HepG2 (cell line): Measurements from ENCODE around the gene CCDC157. TPM values are rescaled to one million over a fixed set of nuclear protein-coding genes. Genes with fewer than 3 reads are reported as not detected.

Experiments
- HNRNPLL ChIP-seq: fragments of 200-400 bp; formaldehyde crosslinking; IDR thresholded peaks from 2 replicates; pipeline ENCODE4 v1.6.1; 2017; ENCODE audit warnings: mild to moderate bottlenecking, low read depth, low read length; ENCODE audit not compliant: poor library complexity, severe bottlenecking
- KDM3A ChIP-seq: IDR thresholded peaks from 2 replicates; pipeline ENCODE4 v1.6.1; 2018; ENCODE audit warnings: low read depth, missing compliant biosample characterization
- KDM5B ChIP-seq: sonication (generic); formaldehyde crosslinking; IDR thresholded peaks from 2 replicates; pipeline ENCODE4 v1.4.0; 2020; ENCODE audit warnings: missing genetic modification reagents, mild to moderate bottlenecking, borderline replicate concordance
- KLF6 ChIP-seq: IDR thresholded peaks from 2 replicates; pipeline ENCODE4 v1.8.0; 2016; ENCODE audit warnings: missing biosample characterization, missing genetic modification reagents
- MAFF ChIP-seq: IDR thresholded peaks from 2 replicates; pipeline ENCODE4 v1.6.1; 2011; ENCODE audit warnings: low read depth, low read length, improper control_type of control experiment
- NR2F6 ChIP-seq, 2 experiments: IDR thresholded peaks; 2 replicates each; pipeline ENCODE4 v1.6.1; 2016; ENCODE audit warnings: antibody characterized with exemption in 1 of 2, mild to moderate bottlenecking in 1 of 2
- NR3C1 ChIP-seq: sonication (generic); formaldehyde crosslinking; IDR thresholded peaks from 2 replicates; pipeline ENCODE4 v1.4.0; 2020; ENCODE audit warnings: missing genetic modification reagents
- RORA ChIP-seq: sonication (generic); formaldehyde crosslinking; IDR thresholded peaks from 2 replicates; pipeline ENCODE4 v1.5.0; 2020; ENCODE audit warnings: mild to moderate bottlenecking, missing genetic modification reagents, moderate library complexity
- SMARCC2 ChIP-seq: fragments of 450-650 bp; IDR thresholded peaks from 2 replicates; pipeline ENCODE4 v1.6.1; 2017; ENCODE audit warnings: antibody characterized with exemption, mild to moderate bottlenecking
- SRY ChIP-seq: sonication (generic); formaldehyde crosslinking; IDR thresholded peaks from 2 replicates; pipeline ENCODE4 v1.8.0; 2022; ENCODE audit warnings: mild to moderate bottlenecking, missing genetic modification reagents
- TBP ChIP-seq: sonication (generic); formaldehyde crosslinking; IDR thresholded peaks from 2 replicates; pipeline ENCODE4 v1.5.0; 2020; ENCODE audit warnings: missing genetic modification reagents
- TGIF2 ChIP-seq: IDR thresholded peaks from 2 replicates; pipeline ENCODE4 v1.6.1; 2016; ENCODE audit warnings: control low read depth, missing compliant biosample characterization
- XBP1 ChIP-seq: sonication (generic); formaldehyde crosslinking; IDR thresholded peaks from 2 replicates; pipeline ENCODE4 v1.5.0; 2020; ENCODE audit warnings: missing genetic modification reagents
- ZC3H13 ChIP-seq: sonication (generic); formaldehyde crosslinking; IDR thresholded peaks from 2 replicates; pipeline ENCODE4 v1.8.1; 2023; ENCODE audit warnings: mild to moderate bottlenecking, missing genetic modification reagents, moderate library complexity
- ZKSCAN5 ChIP-seq: sonication (generic); formaldehyde crosslinking; IDR thresholded peaks from 2 replicates; pipeline ENCODE4 v1.5.1; 2020; ENCODE audit warnings: mild to moderate bottlenecking, missing genetic modification reagents
- ZMAT3 ChIP-seq: sonication (generic); formaldehyde crosslinking; conservative IDR thresholded peaks from 2 replicates; pipeline ENCODE4 v1.7.0; 2021; ENCODE audit warnings: missing genetic modification reagents
- ZNF350 ChIP-seq: sonication (generic); formaldehyde crosslinking; IDR thresholded peaks from 2 replicates; pipeline ENCODE4 v1.4.0; 2020; ENCODE audit warnings: mild to moderate bottlenecking, low read depth, missing genetic modification reagents, borderline replicate concordance
- ZNF484 ChIP-seq: sonication (generic); formaldehyde crosslinking; IDR thresholded peaks from 2 replicates; pipeline ENCODE4 v1.5.1; 2020; ENCODE audit warnings: mild to moderate bottlenecking, low read depth, missing genetic modification reagents, borderline replicate concordance
- ZSCAN31 ChIP-seq: sonication (generic); formaldehyde crosslinking; IDR thresholded peaks from 2 replicates; pipeline ENCODE4 v1.5.0; 2020; ENCODE audit warnings: low read depth, mild to moderate bottlenecking, missing genetic modification reagents
- polyA plus RNA-seq, 8 experiments: library from polyadenylated mRNA; depleted of rRNA in 3 of 8; stranded (reverse) in 7 of 8; unstranded in 1 of 8; fragments of >200 nt; fragmentation: Illumina TruSeq in 4 of 8; extraction: Trizol in 4 of 8; gene quantifications; 2 replicates each; pipeline versions ENCODE4 v1.2.1 to v1.2.3, GENCODE V29; 2011 to 2016; ENCODE audit warnings: low read depth in 4 of 8, missing spikeins in 1 of 8, mixed read lengths in 1 of 8; ENCODE audit not compliant: insufficient read depth in 1 of 8
- total RNA-seq, 5 experiments: library from RNA; depleted of rRNA; stranded (reverse); fragments of >200 nt; fragmentation: Illumina TruSeq; extraction: Trizol; gene quantifications; 2 replicates each; pipeline ENCODE4 v1.2.3, GENCODE V29; 2016; ENCODE audit warnings: low read depth in 1 of 5
- TF ChIP-seq, protein P1 (sequence below): sonication (generic); formaldehyde crosslinking; IDR thresholded peaks from 2 replicates; pipeline ENCODE4 v1.9.0; 2021; ENCODE audit warnings: missing genetic modification reagents, borderline replicate concordance
- TF ChIP-seq, protein P2 (sequence below): sonication (generic); formaldehyde crosslinking; IDR thresholded peaks from 2 replicates; pipeline ENCODE4 v1.9.0; 2022; ENCODE audit warnings: low read depth, missing genetic modification reagents
- TF ChIP-seq, protein P3 (sequence below): sonication (generic); formaldehyde crosslinking; IDR thresholded peaks from 2 replicates; pipeline ENCODE4 v1.4.0; 2020; ENCODE audit warnings: mild to moderate bottlenecking, missing genetic modification reagents

The CCDC157 gene
- total and polyA plus RNA-seq, 2 of the 13 experiments (the other 11 are each of a cell fraction or from before 2014, with no cell fraction given), result 1.4 to 1.6 TPM

DNA sequence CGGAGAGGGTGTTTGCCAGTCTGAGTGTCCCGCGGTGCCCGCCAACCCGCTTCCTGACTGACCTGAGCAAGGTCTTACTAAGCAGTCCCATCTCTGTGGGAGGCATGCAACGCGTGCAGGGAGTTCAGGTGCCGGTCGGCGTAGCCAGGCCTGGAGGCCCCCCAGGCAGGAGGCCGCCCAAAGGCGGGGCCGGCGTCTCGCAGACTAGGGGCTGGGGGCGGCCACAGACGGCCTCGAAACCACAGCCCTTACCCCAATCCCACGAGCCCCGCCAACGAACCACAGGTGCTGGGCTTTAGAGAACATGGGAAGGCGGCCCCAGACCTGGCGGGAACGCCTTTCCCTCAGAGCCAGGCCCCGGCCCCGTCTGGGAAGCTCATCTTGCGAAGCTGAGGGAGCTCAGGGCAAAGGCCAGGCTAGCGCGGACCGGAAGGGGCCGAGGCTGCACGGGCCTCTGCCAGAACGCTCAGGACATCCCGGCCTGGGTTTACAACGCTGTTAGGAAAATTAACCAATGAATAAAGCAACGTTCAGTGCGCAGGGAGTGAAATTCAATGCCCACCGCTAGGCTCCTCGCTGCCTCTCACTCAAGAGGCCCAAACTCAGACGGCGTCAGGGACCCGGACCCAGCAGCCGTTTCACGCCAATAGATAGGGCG is 66.6 kb downstream of the CCDC157 start (continued):
- TF ChIP-seq ZC3H13 (CRISPR knock-in tag) (peak; percentile 23), HNRNPLL (no peak), RORA (no peak), TGIF2 (0 out of 2 replicates have a peak, but pooled peaks have one; percentile 11), SMARCC2 (no peak), ZNF350 (CRISPR knock-in tag) (peak; percentile 61; the same call in 1 of the 2 replicates), MAFF (no peak), KLF6 (CRISPR knock-in tag) (peak; percentile 92), ZSCAN31 (CRISPR knock-in tag) (peak; percentile 79; the same call in 1 of the 2 replicates), KDM5B (CRISPR knock-in tag) (peak; percentile 74; the same call in 1 of the 2 replicates), ZKSCAN5 (CRISPR knock-in tag) (0 out of 2 replicates have a peak, but pooled peaks have one; percentile 46), XBP1 (CRISPR knock-in tag) (peak; percentile 80; the same call in 1 of the 2 replicates), SRY (CRISPR knock-in tag) (peak; percentile 62; the same call in 1 of the 2 replicates), ZNF484 (CRISPR knock-in tag) (no peak), TBP (peak; percentile 90; the same call in 1 of the 2 replicates), ZMAT3 (CRISPR knock-in tag) (peak; percentile 63; the same call in 1 of the 2 replicates), NR2F6 (IDR thresholded peaks at IDR 0.05) (peak; percentile 54; the same call in 1 of the 2 replicates), NR2F6 (CRISPR knock-in tag; IDR thresholded peaks at IDR 0.05) (peak; percentile 39; the same call in 1 of the 2 replicates), NR3C1 (CRISPR knock-in tag) (no peak), KDM3A (CRISPR knock-in tag) (0 out of 2 replicates have a peak, but pooled peaks have one; percentile 25)
- TF ChIP-seq, protein P1, sequence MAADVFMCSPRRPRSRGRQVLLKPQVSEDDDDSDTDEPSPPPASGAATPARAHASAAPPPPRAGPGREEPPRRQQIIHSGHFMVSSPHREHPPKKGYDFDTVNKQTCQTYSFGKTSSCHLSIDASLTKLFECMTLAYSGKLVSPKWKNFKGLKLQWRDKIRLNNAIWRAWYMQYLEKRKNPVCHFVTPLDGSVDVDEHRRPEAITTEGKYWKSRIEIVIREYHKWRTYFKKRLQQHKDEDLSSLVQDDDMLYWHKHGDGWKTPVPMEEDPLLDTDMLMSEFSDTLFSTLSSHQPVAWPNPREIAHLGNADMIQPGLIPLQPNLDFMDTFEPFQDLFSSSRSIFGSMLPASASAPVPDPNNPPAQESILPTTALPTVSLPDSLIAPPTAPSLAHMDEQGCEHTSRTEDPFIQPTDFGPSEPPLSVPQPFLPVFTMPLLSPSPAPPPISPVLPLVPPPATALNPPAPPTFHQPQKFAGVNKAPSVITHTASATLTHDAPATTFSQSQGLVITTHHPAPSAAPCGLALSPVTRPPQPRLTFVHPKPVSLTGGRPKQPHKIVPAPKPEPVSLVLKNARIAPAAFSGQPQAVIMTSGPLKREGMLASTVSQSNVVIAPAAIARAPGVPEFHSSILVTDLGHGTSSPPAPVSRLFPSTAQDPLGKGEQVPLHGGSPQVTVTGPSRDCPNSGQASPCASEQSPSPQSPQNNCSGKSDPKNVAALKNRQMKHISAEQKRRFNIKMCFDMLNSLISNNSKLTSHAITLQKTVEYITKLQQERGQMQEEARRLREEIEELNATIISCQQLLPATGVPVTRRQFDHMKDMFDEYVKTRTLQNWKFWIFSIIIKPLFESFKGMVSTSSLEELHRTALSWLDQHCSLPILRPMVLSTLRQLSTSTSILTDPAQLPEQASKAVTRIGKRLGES (CRISPR knock-in tag), result peak; percentile 65; the same call in 1 of the 2 replicates
- TF ChIP-seq, protein P2, sequence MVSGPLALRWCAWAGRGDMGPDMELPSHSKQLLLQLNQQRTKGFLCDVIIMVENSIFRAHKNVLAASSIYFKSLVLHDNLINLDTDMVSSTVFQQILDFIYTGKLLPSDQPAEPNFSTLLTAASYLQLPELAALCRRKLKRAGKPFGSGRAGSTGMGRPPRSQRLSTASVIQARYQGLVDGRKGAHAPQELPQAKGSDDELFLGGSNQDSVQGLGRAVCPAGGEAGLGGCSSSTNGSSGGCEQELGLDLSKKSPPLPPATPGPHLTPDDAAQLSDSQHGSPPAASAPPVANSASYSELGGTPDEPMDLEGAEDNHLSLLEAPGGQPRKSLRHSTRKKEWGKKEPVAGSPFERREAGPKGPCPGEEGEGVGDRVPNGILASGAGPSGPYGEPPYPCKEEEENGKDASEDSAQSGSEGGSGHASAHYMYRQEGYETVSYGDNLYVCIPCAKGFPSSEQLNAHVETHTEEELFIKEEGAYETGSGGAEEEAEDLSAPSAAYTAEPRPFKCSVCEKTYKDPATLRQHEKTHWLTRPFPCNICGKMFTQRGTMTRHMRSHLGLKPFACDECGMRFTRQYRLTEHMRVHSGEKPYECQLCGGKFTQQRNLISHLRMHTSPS (CRISPR knock-in tag), result peak; percentile 20; the same call in 1 of the 2 replicates
- TF ChIP-seq, protein P3, sequence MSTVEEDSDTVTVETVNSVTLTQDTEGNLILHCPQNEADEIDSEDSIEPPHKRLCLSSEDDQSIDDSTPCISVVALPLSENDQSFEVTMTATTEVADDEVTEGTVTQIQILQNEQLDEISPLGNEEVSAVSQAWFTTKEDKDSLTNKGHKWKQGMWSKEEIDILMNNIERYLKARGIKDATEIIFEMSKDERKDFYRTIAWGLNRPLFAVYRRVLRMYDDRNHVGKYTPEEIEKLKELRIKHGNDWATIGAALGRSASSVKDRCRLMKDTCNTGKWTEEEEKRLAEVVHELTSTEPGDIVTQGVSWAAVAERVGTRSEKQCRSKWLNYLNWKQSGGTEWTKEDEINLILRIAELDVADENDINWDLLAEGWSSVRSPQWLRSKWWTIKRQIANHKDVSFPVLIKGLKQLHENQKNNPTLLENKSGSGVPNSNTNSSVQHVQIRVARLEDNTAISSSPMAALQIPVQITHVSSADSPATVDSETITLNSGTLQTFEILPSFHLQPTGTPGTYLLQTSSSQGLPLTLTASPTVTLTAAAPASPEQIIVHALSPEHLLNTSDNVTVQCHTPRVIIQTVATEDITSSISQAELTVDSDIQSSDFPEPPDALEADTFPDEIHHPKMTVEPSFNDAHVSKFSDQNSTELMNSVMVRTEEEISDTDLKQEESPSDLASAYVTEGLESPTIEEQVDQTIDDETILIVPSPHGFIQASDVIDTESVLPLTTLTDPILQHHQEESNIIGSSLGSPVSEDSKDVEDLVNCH (CRISPR knock-in tag), result 0 out of 2 replicates have a peak, but pooled peaks have one; percentile 44
